Stimulated activated naive CD8-positive, alpha-beta T cell treated with anti-CD3 and anti-CD28 coated beads, Interleukin-15, Interleukin-2, amounts not matched to agents 100 U/mL and 50 U/mL, for 24 hours (primary cell): ENCODE data around the gene PDLIM4.

Source experiments
- ATAC-seq: fragments of 150-1000 bp; cut with Tn5 transposase; one replicate; pipeline ENCODE4 v1.10.0; 2021
- DNase-seq: peaks from one replicate; pipeline ENCODE4 v3.0.0; 2021

The PDLIM4 gene, protein sequence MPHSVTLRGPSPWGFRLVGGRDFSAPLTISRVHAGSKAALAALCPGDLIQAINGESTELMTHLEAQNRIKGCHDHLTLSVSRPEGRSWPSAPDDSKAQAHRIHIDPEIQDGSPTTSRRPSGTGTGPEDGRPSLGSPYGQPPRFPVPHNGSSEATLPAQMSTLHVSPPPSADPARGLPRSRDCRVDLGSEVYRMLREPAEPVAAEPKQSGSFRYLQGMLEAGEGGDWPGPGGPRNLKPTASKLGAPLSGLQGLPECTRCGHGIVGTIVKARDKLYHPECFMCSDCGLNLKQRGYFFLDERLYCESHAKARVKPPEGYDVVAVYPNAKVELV

DNA sequence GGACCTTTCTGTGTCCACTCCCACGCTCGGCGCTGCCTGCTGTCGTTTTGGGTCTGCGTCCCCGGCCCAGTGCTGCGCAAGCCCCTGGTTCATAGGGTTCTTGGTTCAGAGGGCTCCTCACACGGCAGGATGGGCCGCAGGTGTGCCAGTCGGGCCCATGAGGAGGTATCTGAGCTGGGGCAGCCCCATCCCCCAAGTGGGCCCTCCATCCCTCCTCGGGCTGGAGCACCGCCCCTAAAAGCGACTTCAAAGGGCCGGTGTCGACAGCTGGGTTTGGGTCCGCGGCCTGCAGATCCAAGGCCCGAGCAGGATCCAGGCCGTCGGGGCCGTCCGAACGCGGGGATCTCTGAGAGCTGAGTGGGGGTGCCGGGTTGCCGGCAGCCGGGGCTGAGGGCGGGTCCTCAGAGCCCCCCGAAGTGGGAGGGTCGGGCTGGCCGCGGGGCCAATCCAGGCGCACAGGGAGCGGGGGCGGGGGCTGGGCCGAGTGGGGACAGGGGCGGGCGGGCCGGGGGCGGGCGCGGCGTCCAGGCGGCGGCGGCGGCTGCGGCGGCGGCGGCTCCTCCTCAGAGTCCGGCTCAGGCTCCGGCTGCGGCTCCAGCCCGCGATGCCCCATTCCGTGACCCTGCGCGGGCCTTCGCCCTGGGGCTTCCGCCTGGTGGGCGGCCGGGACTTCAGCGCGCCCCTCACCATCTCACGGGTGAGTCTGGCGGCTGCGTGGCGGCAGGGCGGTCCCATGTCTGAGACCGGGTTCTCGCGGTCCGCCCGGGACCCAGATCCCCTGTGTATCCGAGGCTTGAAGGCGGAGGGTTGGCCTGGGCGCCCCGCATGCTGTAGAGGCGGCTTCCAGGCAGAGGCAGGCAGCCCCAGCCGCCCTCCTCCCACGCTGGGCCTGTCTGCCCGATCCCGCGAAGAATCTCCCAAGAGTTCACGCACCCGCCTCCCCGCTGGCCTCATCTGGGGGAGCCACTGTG lies at the start of gene PDLIM4:
Gene PDLIM4, plus strand, starts transcription at position 566 of the 971 bp plus-strand sequence. Its CDS starts 39 bp downstream, at position 605.
- ATAC-seq (no peak), DNase-seq (no peak)

DNA sequence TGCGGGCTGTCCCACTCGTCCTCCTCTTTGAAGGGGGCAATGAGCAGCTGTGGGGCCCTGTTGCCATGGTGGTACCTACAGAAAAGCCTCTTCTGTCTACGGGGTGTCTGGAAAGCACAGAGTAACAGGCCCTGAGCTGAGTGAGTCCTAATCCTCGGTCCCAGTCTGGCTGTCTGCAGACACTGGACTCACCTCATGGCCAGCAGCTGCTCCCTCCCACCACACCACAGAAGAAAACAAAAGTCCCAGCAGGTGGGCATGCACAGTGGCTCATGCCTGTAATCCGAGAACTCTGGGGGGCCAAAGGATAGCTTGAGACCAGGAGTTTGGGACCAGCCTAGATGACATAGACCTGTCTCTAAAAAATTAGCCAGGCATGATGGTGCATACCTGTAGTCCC lies 49.7 kb upstream of the PDLIM4 start:
- no peak for DNase-seq
- no peak for ATAC-seq

DNA sequence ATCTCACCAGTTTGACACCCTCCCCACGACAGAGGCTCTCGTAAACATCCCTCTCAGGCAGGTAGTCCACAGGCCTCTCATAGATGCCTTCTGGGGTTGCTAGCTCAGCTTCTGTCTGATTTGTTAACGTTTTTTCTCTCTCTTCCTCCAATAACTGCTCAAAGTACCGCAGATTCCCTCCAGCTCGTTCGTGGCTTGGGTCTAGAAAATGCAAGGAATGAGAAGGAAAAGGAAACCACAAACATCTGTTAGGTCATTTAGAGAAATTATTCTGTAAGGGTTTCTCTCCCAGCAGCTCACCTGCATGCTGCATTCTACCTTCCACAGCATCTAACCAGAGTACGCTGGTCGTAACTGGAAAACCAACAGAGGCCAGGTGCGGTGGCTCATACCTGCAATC lies 48.4 kb upstream of the PDLIM4 start:
- ATAC-seq = no peak
- no peak for DNase-seq

DNA sequence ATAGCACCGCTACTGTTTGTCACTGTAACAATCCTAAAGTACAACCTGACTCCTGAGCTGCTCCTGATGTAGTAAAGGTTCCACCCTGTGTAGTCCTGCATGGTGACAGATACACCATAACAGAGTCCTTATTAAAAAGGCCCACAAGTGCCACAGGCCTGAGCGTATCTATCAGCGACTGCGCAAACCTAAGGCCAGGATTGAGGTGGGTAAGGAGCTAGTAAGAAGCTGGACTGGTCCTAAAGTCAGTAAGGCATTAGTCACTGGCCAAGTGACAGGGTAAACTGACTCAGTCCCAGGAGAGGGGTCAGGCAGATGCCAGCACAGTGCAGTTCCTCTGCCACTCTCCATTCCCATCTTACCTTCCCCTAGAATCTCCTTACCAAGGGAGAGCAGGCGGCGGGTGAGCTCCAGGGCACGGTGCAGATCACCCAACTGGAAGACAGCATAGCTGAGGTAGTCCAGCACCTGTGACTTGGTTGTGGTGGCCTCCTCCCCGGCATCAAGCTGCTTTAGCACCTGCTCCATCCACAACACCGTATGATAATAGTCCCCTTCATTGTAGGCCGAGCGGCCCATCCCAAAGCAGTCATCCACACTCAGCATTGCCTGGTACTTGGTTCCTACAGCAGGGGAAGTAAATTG lies 47.5 kb upstream of the PDLIM4 start:
- ATAC-seq (peak; percentile 19), DNase-seq (no peak)

DNA sequence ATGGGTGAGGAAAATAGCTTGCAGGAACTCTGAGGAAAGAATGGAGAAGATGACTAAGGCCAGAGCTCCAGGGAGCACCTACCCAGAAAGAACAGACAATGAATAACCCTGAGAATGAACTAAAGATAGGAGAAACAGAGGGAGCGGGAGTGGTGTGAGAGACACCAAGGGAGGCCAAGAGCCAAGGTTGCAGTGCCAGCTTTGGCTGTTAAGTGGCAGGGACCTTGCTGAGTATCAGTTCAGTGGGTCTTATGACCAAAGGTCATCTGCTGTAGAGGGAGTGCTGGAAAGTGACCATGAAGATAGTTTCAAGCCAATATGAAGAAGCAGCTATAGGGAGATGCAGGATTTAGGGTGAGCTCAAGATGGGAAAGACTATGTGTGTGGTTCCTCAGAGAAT lies 46.6 kb upstream of the PDLIM4 start:
- ATAC-seq = no peak
- no peak for DNase-seq

DNA sequence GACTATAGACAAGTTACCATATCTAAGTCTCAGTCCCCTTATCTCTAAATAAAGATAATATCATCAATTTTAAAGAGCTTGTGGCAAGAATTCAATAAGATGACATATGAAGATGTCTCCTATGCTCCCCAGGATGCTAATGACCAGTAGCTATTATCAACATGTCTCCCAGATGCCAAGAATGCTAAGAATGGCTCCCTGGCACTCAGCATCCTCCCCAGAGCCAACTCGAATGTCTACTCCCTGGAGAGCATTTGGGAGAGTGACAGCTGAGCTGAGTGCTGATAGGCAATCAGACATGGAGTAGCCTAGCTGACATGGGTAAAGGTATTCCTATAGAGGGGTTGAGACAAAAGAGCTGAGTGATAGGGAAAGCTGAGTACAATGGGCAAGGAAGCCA lies 45.7 kb upstream of the PDLIM4 start:
- ATAC-seq (no peak), DNase-seq (no peak)

DNA sequence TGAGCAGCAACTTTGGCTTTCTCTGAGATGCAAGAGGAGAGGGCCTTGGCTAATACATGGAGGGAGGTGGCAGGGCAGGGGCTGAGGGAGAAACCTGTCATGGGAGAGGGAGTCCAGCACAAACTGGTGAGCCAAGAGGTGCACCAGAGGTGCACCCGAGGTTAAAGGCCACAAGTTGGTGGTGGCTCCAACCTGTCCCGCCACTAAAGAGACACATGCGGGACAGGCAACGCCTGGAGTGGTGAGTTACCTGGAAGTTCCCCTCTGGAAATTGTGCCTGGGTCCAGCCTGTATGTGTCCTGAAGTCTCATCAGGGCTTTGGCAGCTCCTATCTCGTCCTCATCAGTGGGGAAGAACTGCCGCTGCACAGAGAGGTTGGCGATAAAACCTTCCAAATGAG lies 43.8 kb upstream of the PDLIM4 start:
- DNase-seq = no peak

DNA sequence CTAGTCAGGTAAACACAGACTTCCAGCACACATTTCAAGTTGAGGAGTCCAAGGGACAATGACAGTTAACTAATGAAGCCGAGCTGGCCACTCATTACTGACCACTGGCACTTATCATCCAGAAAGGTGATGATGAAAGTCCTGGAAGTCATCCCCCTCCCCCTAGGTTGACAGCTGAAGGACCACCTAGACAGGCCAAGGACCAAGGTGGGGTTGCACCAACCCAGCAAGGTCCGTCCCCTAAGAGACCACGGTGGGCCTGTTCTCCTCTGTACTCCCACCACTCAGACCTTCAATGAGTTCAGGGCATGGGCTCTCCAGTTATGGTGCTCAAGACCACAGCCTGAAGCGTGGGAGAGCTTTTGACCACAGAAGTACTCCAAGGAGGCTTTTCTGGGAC lies 43.0 kb upstream of the PDLIM4 start:
- ATAC-seq (no peak), DNase-seq (no peak)

More for the DNA sequence above, 43.8 kb upstream of the PDLIM4 start:
- no peak for ATAC-seq

DNA sequence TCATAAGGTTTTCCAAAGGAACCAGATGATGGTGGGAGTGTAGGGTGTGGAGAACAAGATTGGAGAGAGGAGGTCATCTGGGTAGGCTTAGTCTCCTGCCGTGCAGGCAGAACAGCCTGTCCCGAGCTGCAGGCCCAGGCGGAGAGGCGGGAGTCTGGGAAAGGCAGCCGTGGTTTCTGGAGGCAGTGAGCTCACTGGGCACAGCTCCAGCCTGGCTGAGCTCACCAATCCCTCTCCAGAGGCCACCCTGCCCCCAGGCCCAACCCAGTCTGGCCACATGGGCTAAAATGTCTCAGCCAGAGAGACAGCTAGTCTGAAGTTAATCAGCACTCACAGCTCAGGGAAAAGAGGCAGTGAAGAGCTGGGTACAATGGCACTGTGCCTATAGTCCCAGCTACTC lies 42.2 kb upstream of the PDLIM4 start:
- DNase-seq = no peak

DNA sequence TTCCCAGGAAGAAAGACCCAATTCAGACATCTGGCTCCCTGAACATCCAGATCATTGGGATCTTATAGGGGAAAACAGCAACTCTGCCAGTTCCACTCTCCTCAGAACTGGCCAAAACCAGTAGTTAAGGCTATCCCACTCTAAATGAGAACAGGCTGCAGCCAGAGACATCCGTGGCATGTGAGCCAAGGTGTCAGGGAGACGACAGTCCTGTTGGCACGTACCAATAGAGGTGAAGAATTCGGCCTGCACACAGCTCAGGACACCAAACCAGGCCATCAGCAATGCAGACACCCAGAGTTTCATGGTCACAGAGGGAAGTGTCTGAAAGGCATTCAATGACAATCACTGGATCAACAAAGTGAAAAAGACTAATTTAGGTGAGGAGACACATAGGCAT lies 39.2 kb upstream of the PDLIM4 start:
- ATAC-seq (no peak), DNase-seq (no peak)

More for the DNA sequence above, 42.2 kb upstream of the PDLIM4 start:
- no peak for ATAC-seq

DNA sequence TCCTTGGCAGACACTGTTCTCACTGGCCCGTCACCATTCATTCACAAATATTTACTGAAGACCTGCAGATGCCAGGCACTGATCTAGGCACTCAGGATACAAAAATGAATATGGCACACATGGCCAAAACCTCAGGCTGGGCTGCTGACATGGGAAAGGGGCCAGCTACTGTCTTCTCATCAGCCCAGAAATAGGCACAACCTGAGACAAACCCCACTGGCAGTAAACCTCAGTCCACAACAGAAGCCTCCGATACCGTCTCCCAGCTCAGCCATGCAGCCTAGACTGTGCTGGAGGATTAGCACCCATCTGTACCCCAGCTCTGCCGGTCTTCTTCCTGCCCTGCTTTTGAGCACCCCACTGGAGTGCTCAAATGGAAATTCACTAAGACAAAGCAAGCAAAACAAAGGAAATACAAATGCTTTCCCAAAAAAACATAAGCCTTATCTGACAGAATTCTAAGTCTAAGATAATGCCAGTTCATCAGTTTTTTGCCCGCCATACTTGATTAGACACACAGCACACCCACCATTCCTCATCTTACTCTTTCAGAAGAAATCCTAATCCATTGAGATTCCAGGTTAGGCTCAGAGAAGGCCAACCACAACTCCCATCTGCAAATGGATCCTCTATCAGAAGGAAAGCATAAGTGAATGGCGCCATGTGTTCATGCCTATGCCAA lies 38.1 kb upstream of the PDLIM4 start:
- DNase-seq = no peak
- no peak for ATAC-seq

DNA sequence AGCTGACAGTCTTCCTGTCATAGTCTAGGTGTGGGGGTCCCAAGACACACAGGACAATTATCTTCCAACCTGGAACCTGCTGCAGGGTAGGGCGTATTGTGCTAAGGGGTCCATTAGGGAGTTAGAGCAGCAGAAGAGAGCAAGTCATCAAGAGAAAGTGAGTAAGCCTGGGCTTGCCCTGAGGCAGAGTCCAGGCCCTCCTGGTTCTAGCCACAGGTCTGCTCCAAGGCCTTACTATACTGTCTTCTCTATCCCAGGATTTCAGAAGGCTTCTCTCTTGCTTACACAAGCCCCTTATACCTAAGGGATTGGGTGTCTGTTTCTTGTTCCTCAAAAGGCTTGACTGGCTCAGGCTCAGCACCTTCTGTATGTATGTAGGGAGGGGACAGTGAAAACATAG lies 37.5 kb upstream of the PDLIM4 start:
- no peak for ATAC-seq

DNA sequence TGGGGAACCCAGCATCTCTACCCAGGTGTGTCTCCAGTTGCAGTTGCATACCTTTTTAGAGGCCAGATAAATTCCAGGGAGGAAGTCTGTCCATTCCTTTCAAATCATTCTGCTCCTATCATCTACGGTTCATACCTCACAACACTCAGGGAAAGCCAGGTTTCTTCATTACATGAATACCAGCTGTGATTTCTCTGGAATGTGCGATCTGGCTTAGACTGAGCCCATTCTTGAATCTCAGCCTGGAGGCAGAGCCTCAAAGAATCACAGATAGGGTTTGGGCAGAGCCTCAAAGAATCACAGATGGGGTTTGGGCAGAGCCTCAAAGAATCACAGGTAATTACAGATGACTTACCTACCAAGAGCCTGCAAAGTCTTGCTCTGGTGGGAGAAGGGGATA lies 37.0 kb upstream of the PDLIM4 start:
- no peak for DNase-seq
- ATAC-seq = no peak

More for the DNA sequence above, 37.5 kb upstream of the PDLIM4 start:
- no peak for DNase-seq

DNA sequence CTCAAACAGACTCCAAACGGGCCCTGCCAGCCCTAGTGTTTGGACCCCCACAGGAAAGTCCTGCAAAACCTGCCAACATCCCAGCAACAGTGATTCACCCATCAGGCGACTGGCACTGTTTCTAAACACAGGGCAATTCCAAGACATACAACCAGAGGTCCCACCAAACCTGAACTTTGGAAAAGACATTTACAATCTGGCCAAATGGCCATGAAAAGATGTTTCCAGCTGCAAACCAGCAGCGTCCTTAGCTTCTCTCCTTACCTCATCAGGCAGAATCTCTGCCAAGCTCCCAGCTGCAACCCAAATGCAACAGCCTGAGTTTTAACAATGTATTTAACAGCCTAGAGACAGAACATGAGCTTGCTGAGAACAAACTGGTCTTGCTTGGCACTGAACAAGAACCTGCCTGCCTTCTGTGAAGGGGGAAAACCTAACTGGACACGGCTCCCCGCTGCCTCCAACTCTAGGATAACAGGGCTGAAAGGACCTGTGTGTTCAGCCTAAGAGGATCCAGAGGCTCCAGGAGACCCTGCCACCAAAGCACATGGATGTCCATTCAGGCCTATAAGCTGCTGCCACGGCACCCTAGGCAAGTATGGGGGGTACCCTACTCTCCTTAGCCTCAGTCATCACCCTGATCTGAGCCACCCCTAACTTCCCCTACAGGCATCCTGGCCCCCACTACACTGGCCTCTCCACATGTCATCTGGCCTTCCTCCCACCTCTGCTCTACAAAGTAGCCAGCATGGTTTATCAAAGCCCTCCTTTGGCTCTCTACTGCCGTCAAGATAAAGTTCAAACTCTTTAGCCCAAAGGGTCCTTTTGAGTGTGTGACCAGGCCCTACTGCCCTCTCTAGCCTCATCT lies 35.5 kb upstream of the PDLIM4 start:
- DNase-seq (no peak), ATAC-seq (no peak)

DNA sequence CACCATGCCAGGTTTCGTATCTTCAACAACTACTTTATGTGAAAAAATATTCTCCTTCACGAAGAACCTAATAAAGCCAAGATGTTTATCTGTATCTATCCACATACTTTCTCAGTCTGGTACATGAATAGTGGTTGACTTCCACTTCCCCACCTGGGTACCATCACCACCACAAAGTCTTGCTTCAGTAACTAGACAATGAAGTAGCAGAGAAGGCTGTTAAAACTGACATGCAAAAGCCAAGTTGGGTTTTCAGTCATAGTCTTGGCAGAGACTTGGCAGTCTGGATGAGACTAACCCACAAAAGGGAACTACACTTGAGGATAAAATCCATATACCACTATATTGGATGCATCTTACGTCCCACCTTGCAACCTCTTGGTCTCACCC lies 34.9 kb upstream of the PDLIM4 start:
- no peak for DNase-seq
- ATAC-seq = no peak

DNA sequence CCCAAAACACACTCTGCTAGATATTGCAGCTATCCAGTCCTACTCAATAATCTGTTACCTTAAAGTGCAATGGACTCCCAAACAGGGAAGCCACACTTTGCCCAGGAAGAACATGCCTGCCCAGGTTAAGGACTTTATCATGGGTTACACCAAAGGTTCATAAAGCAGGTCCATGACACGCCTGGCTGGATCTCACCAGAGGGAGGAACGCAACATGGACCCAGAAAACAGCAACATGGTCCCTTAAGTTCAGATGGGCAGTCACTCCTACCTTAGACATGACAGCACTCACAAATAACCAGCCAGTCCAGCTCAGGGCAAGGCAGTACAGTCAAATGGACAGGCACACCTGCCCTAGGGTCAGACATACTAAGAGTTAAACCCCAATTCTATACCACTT lies 33.6 kb upstream of the PDLIM4 start:
- no peak for DNase-seq
- no peak for ATAC-seq

DNA sequence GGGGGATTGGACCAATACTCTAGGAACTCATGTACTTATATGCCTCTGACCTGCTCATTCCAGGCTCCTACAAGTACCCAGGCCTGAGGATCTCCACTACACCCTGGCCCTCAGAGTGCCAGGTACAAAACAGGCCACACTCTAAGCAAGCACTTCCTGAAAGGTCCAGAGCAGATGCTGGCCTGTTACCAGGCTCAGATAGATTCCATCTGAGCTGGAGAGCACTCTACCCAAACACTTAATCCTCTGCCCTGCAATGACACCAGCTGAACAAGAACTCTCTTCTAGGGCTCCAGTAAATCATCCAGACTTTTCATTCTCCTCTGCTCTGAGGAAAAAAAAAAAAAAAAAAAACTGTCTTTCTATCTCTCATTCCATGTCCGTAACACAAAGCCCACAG lies 32.8 kb upstream of the PDLIM4 start:
- no peak for ATAC-seq
- DNase-seq = no peak

DNA sequence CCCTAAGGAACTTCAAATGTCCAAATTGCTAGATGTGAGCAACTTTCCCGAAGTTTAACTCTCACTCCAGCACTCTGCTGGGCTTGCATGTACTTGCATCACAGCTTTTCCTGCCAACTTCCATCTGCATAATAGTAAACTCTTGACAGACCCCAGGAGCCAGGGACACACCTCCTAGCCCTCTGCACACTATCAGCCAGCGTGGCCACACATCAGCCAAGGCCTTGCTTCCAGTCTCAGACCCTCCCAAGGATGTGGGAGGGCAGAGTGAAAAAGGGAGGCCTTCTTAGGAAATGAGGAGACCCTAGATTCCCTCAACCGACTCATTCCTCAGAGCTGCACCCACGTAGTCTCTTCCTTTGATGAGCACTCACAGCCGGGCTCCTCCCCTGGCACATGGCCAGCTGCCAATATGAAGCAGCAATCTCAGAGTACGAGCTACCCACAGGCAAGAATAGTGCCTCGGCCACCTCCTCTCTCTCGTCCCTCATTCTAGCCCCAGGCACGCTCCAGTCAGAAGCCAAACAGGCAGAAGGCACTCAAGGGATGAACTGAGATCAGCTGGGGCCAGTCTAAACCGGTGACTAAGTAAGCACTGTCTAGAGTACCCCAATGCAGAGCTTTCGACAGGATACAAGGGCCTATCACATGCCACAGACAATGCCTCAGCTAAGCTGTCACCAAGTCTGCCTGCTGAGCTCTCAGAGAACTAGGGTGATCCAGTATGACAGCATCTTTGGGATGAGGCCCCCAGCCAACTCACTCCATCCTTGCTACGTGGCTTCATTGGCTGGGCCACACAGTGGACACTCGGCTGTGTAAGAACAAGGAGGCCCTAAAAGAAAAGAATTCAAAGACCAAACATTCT lies 32.1 kb upstream of the PDLIM4 start:
- peak; percentile 29 for ATAC-seq
- peak; percentile 41 for DNase-seq

DNA sequence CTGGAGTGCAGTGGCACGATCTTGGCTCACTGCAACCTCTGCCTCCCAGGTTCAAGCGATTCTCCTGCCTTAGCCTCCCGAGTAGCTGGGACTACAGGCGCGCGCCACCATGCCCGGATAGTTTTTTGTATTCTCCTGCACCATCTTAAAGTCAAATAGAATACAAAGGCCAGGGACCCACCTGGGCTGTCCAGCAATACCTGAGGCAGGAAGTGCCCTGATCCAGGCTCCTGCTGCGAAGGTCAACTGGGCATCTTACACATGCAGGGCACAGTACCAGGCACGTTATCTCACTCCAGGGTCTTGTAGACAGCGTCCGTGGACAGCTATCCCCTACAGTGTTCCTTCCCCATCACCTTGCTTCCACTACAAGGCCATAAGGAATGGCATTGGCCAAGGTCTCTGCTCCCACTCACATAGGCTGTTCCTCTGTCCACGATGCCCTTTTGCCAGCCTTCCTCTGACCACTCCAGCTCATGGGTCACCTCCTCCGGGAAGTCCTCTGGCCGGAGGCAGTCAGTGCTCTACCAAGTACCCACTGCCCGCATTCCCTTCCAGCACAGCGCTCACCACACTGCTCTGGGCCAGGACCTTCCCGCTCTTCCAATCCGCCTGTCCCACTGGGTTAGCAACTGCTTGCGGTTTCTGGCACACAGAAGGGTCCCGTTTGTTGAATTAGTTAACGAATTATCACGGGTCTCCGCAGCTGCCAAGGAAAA lies 30.8 kb upstream of the PDLIM4 start:
- DNase-seq (no peak), ATAC-seq (no peak)

DNA sequence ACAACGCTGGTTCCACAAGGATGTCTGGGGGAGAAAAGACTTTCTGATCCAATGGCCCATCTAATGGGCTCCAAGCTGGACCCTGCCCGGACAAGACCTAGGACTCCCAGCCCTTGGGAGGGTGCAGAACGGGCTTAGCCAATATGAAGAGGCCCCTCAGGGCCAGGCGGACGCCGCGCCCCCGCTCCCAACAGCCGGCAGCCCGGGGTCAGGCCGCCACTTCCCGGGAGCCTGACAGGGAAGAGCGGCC lies 30.3 kb upstream of the PDLIM4 start:
- no peak for DNase-seq
- no peak for ATAC-seq
